GM19455 (cell line): ENCODE data around the gene PLVAP.
A peak's percentile ranks its signal among the peaks of the same experiment; 100 is the strongest.

Experiments used
- ATAC-seq: cut with Tn5 transposase; IDR thresholded peaks from one replicate; pipeline ENCODE4 v1.9.1; 2021; ENCODE audit not compliant: unreplicated experiment

PLVAP gene

DNA sequence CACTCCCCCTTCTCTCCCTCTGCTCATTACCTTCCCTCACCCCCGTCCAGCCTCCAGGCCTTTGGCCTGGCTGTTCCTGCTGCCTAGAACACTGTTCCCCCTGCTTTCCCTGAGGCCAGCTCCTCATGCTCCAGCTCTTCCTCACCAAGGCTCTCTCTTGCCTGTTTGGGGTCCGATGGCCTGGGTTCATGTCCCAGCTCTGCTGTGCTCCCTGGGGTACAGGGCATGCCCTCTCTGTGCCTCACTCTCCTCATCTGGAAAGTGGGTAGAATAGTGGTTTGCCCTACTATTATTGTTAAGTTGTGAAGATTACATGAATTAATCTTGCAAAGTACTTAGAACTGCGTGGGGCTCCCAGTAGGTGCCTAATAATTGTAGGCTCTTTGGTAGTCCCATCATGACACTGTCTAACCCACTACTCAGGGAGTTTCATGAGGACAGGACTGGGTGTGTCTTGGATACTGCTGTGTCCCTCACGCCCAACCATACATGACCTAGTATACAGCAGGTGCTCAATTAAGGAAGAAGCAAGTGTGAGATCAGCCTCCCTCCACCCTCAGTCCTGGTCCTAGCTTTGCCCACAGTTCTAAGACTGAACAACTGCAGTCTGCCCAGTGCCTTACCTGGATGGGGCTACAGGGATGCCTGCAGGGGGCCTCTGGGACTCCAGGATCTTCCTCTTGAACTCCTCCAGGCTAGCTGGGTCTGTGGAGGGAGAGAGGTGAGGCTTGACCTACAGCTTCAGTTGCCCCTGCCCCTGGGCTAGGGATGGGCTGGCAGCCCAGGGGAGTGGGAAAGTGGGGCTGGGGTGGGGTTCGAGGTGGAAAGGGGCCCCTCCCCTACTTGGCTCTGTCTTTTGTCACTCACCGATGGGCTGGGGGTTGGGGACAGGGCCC, 17.0 kb downstream of the PLVAP start:
- ATAC-seq, result no peak

DNA sequence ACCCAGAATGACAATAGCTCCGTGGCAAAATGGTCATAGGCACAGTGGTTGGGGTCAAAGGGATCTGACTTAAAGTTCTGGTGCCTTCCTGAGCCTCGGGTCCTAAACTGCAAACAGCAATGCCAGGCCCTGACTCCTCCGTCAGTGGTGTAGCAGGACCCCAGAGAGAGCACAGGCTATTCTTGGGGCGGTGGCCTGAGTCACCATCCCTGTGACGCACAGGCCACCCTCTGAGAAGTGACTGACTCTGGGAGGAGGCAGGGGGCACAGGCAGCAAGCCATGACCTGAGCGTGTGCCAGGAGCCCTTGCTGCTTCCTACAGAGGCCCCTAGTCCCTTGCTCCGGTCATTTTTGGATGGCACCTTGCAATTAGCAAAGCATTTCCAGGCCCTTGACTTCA, 18.7 kb downstream of the PLVAP start:
- ATAC-seq, result no peak

- ATAC-seq, result no peak
Observed at GRCh38 chr19:17357724-17358123, 19.4 kb downstream of the PLVAP start.

DNA sequence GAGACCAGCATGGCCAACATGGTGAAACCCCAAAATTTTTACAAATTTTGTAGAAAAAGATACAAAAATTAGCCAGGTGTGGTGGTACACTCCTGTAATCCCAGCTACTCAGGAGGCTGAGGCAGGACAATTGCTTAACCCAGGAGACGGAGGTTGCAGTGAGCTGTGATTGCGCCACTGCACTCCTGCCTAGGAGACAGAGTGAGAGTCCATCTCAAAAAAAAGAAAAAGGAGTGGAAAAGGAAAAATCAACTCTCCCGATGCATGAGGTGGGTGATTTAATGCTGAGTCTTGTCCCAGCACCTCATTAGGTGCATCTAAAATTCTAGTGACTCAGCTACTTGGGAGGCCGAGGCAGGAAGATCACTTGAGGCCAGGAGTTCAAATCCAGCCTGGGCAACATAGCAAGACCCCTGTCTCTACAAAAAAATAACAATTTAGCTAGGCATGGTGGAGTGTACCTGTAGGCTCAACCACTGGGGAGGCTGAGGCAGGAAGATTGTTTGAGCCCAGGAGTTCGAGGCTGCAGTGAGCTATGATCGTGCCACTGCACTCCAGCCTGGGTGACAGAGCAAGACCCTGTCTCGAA, 20.0 kb downstream of the PLVAP start:
- no peak for ATAC-seq

DNA sequence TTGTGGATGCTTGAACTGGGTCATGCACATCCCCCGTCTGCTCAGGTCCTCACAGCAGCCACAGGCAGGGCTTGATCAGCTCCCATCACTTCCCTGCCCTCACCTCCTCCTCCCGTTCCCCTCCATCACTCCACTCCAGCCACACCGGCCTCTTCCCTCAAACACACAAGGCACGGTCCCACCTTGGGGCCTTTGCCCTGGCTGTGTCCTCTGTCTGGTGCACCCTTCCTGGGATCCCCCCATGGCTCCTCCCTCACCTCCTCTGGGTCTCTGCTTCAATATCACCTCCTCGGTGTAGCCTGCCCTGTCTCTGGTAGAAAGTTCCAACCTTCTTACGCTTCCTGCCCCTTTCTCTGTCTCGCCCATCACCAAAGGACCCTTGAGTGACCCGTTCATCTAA, 23.8 kb downstream of the PLVAP start:
- no peak for ATAC-seq

DNA sequence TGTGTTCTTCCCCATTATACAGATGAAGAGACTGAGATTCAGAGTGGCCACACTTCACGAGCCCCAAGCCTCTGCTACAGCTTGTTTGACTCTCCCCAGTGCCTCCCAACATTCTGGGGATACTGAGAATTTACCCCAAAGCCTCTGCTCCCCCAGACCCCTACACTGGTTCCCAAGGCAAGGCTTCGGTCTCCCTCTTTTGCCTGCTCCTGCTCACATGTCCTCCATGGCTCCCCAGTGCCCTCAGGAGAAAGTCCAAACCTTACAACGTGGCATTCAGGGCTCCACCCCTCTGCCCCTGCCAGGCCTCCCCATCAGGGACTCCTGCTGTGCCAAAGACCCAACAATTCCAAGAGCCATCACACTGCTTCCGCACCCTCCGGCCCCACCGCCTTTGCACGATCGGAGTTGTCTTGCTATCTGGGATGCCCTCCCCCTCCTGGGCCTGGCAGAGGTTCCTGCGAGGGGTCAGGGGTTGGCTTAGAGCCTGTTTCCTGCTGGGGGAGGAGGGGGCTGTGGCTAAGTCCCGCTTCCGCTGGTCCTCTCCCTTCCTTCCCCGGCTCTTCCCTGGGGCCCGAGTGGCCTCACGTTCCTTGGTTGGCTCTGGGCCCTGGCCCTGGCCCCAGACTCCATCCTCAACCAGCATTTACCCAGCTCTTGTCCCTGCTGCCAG, 24.4 kb downstream of the PLVAP start:
- ATAC-seq, result no peak

GRCh38 chr19:17351815-17352435, 25.2 kb downstream of the PLVAP start:
- no peak for ATAC-seq

DNA sequence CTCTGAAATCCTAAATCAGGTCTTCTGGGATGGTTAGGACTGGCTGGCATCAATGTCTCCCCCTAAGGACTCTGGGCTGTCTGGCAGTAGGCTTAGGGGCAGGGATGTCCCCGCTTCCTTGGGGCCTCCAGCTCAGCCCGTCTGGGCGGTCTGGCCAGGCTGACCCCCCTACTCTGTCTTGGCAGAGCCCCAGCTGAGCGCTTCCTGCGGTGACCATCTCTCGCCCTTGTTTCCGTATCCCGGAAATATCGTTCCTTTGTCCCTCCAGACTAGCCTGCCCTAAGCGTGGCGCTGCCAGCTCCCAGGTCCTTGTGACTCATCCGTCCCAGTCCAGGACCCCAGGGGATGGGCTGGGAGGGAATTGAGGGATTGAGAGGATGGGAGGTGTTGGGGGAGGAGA, 28.4 kb downstream of the PLVAP start:
- no peak for ATAC-seq

- no peak for ATAC-seq
Observed at GRCh38 chr19:17347877-17348276, 29.3 kb downstream of the PLVAP start.

DNA sequence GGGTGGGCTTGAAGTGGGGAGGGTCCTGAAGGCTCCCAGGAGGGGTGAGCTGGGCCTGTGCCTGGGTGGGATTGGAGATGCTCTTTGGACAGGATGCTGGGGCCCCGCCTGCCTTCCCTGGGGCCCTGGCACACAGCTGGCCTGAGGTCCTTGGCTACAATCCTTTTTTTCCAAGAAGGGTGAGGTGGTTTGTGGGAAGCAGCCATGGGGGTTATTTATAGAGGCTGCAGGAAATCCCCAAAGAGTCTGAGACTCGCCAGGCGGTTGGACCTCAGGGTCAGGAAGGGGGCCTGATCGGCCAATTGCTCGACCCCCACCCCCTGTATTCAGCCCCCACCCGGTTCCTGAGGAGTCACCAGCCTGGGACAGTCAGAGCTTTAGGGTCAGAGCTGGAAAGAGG, 29.8 kb downstream of the PLVAP start:
- ATAC-seq, result no peak

GRCh38 chr19:17346109-17346671, 31.0 kb downstream of the PLVAP start:
- no peak for ATAC-seq

- ATAC-seq, result no peak
Observed at GRCh38 chr19:17341845-17342244, 35.3 kb downstream of the PLVAP start.

GRCh38 chr19:17341386-17341785, 35.8 kb downstream of the PLVAP start:
- no peak for ATAC-seq

DNA sequence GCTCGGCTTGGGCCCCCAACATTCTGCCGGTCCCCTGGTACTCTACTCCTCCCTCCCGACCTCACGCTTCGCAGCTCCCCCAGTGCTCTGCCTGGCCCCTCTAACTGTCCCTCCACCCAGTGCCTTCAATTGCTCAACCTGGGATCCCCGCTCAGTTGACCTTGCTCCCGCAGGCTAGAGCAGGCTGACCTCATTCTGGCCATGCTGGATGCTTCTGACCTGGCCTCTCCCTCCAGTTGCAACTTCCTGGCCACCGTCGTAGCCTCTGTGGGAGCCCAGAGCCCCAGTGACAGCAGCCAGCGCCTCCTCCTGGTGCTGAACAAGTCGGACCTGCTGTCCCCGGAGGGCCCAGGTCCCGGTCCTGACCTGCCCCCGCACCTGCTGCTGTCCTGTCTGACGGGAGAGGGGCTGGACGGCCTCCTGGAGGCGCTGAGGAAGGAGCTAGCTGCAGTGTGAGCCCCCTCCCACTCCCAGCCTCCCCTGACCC, 36.2 kb downstream of the PLVAP start:
- ATAC-seq, result no peak

DNA sequence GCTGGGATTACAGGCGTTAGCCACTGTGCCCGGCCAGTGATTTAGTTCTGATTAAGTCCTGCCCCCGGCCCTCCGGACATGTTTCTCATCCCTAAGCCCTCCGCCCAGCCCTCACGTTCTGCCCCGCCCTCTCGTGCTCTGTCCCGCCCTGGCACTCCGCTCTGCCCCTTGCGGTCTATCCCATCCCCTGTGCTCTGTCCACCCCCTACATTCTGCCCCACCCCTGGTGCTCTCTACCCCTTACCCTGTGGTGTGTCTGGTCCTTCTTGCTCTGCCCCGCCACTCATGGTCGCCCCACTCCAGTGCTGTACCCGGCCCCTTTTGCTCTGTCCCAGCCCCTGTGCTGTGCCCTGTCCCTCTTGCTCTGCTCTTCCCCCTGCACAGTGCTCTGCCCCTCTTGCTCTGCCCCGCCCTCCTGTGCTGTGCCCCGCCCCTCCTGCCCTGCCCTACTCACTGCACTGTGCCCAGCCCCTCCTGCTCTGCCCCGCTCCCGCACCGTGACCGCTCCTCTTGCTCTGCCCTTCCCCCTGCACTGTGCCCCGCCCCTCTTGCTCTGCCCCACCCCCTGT, 36.8 kb downstream of the PLVAP start:
- ATAC-seq, result no peak

DNA sequence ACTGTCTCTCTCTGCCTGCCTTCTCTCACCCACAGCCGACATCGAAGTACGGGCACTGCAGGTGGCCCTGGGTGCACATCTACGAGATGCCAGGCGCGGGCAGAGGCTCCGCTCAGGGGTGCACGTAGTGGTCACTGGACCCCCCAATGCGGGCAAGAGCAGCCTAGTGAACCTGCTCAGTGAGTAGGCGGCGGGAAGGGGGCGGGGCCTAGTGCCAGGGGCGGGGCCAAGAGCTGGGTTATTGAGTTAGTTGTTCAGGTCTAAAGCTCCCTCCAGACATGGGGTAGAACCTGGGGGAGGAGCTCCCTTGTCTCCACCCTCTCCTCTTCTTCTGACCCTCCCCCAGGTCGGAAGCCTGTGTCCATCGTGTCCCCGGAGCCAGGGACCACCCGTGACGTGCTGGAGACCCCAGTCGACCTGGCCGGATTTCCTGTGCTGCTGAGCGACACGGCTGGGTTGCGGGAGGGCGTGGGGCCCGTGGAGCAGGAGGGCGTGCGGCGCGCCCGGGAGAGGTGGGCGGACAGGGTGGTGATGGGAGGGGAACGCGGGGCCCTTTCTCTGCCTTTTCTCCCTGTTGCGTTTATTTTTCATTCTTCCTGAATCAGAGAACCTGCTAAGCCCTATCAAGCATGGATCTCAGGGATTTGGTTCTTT, 37.9 kb downstream of the PLVAP start:
- ATAC-seq, result no peak

GRCh38 chr19:17338433-17339078, 38.6 kb downstream of the PLVAP start:
- ATAC-seq, result no peak

DNA sequence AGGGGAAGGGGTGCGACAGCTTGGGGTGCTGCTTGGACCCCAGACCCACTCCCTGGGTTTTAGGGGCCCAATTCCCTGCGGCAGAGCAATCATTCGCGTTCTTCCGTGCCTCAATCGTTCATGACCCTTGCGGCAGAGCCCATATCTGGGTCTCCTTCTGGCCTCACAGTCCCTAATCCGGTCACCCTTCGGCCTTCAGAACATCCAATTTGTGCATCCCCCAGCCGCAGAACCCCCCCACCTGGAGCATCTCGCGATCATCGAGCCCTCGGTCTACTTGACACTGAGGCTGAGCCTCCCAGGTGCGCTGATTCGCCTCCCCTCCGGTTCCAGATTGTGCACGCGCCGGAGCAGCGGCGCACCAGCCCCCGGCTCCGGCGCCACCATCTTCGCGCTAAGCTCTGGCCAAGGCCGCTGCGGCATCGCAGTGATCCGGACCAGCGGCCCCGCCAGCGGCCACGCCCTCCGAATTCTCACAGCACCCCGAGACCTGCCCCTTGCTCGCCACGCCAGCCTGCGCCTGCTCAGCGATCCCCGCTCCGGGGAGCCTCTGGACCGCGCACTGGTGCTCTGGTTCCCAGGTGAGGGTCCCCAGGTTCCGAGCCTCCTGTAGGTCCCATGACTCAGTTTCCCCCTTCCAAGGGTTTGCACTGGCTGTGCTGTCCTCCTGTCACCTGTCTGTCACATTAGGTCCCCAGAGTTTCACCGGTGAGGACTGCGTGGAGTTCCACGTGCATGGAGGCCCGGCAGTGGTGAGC, 39.3 kb downstream of the PLVAP start:
- ATAC-seq, result peak; percentile 2
